ENCODE measurements around the gene PDE9A.

Gene PDE9A

DNA sequence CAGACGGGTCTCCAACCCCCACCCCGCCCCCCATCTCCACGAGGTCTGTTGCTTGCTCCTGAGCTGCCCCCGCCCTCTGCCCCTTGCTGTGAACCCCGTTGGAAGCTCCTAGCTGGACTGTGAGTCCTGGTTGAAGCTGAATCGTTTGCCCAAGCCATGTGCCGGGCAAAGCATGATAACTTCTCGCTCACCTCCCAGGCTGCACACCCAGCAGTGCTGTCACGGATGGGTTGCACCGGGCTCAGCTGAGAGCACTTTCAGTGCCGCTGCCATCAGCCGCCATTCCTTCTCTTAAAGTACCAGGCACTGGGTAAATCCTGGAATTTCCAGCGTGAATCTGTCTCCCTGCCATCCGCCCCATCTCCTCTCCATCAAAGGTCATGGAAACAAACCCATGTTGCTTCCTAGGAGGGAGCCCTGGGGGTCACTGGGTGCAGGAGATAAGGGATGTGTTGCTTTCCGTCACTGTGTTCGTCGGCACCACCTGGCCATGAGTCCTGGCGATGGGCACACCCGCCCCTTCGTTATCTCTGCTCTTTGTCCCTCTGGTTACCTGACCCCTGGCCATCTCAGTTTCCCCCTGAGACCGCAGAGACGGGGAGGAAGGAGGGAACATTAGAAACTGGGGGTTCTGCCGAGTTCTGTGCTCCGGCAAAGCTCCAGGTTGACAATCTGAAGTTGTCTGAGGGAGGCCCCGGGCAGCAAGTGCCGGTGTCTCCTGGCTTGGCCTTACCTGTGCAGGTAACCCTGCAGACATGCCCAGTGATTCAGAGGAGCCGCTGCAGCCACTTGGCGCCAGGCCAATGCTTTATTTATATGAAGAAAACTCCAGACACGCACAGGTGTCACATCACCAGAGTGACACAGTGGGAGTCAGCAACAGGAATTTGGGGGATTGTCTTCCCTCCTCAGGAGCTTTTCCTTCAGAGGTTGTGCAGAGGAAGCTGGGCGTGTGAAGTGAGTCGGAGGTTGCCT is 2.7 kb downstream of the PDE9A start:
- TF ChIP-seq CTCF (IDR thresholded peaks at IDR 0.05; ENCODE audit: extremely low read depth, insufficient read depth, missing control alignments): no peak
- DNase-seq (ENCODE audit: low spot score): no peak
- in situ Hi-C loops (cut with MboI; ENCODE audit: low pct_unique_long_range_greater_than_20kb, low sequenced_read_pairs, unreplicated experiment): no loop called here

DNA sequence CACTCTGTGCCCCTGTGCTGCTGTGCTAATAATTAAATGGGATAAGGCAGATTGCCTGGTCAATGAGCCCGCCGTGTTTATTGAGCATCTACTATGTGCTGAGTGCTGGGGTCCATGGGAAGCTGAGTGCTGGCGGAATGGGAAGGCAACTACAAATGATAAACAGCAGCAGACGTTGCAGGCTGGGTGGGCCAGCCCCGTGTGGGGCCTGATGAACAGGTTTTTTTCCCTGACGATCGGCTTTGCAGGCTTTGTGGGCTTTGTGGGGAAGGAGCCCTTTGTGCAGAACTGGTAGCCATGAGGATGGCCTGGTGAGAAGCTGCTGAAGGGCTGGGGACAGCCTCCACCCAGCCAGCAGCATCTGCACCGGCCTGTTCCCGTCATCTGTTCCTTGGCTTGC is 3.5 kb downstream of the PDE9A start:
- TF ChIP-seq CTCF (IDR thresholded peaks at IDR 0.05; ENCODE audit: extremely low read depth, insufficient read depth, missing control alignments): no peak
- in situ Hi-C loops (cut with MboI; ENCODE audit: low pct_unique_long_range_greater_than_20kb, low sequenced_read_pairs, unreplicated experiment): no loop called here

DNA sequence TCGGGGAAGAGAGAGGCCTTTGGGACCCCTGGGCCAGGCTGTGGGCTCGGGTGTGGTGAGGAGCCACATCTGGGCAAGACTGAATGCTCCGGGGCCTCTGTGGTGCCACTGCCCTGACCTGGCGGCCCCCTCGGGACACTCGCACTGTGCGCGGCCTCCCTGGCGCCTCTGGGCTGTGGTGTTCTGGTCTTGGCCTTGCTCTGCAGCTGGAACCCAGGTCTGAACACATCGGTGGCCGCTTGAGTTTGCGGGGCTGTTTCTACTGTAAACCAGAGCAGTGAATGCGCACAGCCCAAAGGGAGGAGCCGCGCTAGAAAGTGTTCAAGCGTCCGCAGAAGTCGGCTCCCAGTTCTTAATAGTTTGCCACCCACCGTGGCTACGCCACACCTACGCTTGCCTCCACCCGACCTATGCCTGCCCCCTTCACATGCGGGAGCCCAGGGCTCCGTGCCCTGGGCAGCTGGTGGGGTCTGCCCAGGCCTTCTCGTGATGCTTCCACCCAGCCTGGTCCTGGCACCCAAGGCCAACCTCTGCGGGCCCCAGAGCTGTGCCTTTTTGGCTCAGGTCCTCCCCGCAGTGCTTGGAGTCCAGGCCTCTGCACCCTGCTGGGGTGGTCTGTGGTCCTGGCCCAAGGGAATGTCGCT is 4.4 kb downstream of the PDE9A start:
- no peak for TF ChIP-seq CTCF (IDR thresholded peaks at IDR 0.05; ENCODE audit: extremely low read depth, insufficient read depth, missing control alignments)

More for the DNA sequence above, 3.5 kb downstream of the PDE9A start:
- DNase-seq (ENCODE audit: low spot score): no peak

GRCh38 chr21:42658320-42659105 is 5.1 kb downstream of the PDE9A start:
- in situ Hi-C loops (cut with MboI; ENCODE audit: low pct_unique_long_range_greater_than_20kb, low sequenced_read_pairs, unreplicated experiment): no loop called here
- DNase-seq (ENCODE audit: low spot score): no peak
- no peak for TF ChIP-seq CTCF (IDR thresholded peaks at IDR 0.05; ENCODE audit: extremely low read depth, insufficient read depth, missing control alignments)

More for the DNA sequence above, 4.4 kb downstream of the PDE9A start:
- DNase-seq (ENCODE audit: low spot score): no peak
- in situ Hi-C loops (cut with MboI; ENCODE audit: low pct_unique_long_range_greater_than_20kb, low sequenced_read_pairs, unreplicated experiment): no loop called here

GRCh38 chr21:42659416-42660117 is 6.1 kb downstream of the PDE9A start:
- DNase-seq (ENCODE audit: low spot score): no peak
- in situ Hi-C loops (cut with MboI; ENCODE audit: low pct_unique_long_range_greater_than_20kb, low sequenced_read_pairs, unreplicated experiment): no loop called here
- TF ChIP-seq CTCF (IDR thresholded peaks at IDR 0.05; ENCODE audit: extremely low read depth, insufficient read depth, missing control alignments): no peak

GRCh38 chr21:42660118-42660470 is 6.7 kb downstream of the PDE9A start:
- TF ChIP-seq CTCF (IDR thresholded peaks at IDR 0.05; ENCODE audit: extremely low read depth, insufficient read depth, missing control alignments): no peak
- DNase-seq (ENCODE audit: low spot score): no peak
- in situ Hi-C loops (cut with MboI; ENCODE audit: low pct_unique_long_range_greater_than_20kb, low sequenced_read_pairs, unreplicated experiment): no loop called here
